Astrocyte of the cerebellum (primary cell): Measurements from ENCODE around the gene TTC39A.

ENCODE experiments used
- DNase-seq: peaks from one replicate; pipeline ENCODE4 v3.0.0-alpha.2; 2011; ENCODE audit warnings: low read depth
- H3K4me3 ChIP-seq: 2 replicates; pipeline ENCODE4 v1.5.1; 2011; ENCODE audit warnings: mild to moderate bottlenecking, low read depth, low read length, moderate library complexity
- CTCF ChIP-seq: IDR thresholded peaks from 2 replicates; pipeline ENCODE4 v1.5.1; 2012; ENCODE audit warnings: low read length, low read depth, moderate library complexity, mild to moderate bottlenecking; ENCODE audit errors: missing control alignments
- in situ Hi-C: cut with HindIII; loops from 2 replicates; pipeline ENCODE4 v1.10.0; 2017; ENCODE audit warnings: low sequenced_read_pairs

Gene TTC39A

DNA sequence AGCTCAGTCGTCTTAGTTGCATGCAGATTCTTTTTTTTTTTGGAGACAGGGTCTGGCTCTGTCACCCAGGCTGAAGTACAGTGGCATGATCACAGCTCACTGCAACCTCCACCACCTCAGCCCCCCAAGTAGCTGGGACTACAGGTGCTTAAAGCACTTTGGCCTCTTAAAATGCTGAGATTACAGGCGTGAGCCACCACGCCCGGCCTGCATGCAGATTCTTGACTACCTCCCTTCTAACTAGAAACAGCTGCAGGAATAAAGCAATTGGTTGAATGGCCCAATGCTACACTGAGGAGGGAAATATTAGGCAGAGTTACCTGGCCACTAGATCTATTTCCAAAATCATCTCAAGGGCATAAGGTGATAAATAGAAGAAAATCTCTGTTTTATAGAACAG, 29.5 kb upstream of the TTC39A start:
- TF ChIP-seq CTCF = no peak
- in situ Hi-C loops = no loop called here
- DNase-seq = no peak
- H3K4me3 ChIP-seq = no peak overlapping the region

DNA sequence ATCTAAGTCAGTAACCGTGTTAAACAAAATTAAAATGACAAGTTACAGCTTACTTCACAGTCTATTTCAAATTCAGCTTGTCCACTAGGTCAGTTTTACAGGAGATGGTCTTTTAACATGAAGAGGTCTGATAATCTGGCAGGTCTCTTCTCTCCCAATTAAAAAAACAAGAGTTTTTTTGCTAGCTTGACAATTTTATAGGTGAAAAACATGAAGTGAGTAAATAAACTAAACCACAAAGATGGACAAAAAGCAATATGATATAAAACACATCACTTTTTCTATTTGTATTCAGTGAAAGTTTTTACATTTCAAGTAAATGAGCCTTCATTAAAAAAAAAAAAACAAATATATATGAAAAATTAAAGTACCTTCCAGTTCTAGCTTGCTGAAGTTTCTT, 25.0 kb upstream of the TTC39A start:
- DNase-seq = no peak
- no peak for TF ChIP-seq CTCF
- in situ Hi-C loops = no loop called here
- no peak overlapping the region for H3K4me3 ChIP-seq

DNA sequence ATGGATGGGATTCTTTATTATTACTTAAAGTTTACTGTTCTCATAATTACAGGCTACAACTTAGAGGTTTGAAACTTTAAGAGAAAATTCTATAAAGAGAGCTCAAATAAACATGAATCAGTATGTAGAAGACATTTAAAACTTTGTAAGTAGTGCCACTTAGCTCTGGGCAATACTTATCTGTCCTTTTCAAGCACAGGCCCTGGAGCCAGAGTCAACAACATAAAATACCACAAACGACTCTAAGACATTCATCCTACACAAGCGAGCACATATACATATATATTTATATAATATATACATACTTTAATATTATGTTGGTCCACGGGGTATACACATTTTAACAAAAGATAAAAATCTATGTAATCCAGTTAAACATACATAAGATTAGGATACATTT, 24.1 kb upstream of the TTC39A start:
- TF ChIP-seq CTCF = no peak
- no peak for DNase-seq
- in situ Hi-C loops = no loop called here
- no peak overlapping the region for H3K4me3 ChIP-seq

DNA sequence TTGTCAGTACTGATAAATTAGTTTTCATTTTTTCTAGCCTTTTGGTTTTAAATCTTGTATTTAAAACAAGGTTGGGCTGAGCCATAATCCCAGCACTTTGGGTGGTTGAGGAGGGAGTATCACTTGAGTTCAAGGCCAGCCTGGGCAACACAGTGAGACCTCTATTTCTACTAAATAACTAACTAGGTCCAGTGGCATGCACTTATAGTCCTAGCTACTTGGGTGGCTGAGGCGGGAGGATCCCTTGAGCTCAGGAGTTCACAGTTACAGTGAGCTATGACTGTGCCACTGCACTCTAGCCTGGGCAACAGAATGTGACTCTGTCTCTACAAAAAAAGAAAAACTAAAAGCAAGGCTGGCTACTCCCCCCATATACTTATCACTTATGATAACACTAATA, 21.5 kb upstream of the TTC39A start:
- DNase-seq = no peak
- TF ChIP-seq CTCF = no peak
- in situ Hi-C loops = no loop called here
- no peak overlapping the region for H3K4me3 ChIP-seq

- in situ Hi-C loops = no loop called here
- H3K4me3 ChIP-seq = no peak overlapping the region
- DNase-seq = no peak
- TF ChIP-seq CTCF = no peak
These were observed 19.5 kb upstream of the TTC39A start for GRCh38 chr1:51349862-51350261.

DNA sequence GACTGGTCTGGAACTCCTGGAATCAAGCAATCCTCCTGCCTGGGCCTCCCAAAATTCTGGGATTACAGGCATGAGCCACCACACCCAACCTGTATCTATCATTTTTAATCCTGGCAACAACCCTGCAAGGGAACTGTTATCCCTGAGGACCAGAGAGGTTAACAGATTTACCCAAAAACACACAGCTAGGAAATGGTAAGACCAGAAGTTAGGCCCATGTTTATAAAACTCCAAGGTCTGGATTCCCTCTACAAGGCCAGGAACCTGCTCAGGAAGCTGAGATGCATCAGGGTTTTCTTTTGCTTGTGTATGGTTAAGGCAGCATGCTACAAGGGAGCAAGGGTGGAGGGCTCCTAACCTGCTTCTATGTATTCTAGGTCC, 17.8 kb upstream of the TTC39A start:
- no peak for DNase-seq
- in situ Hi-C loops = no loop called here
- TF ChIP-seq CTCF = no peak
- no peak overlapping the region for H3K4me3 ChIP-seq
